Trophoblast cell (in vitro differentiated cells and primary cell): ENCODE results near the gene PNCK.

Source experiments
- DNase-seq, 2 donors: peaks; one replicate each; pipeline ENCODE4 v3.0.0-alpha.2; 2016
- H2AFZ ChIP-seq: 2 replicates; pipeline ENCODE4 v1.6.1; 2013; ENCODE audit warnings: low read length, moderate library complexity, mild to moderate bottlenecking; ENCODE audit not compliant: insufficient read depth, poor library complexity
- H2AK5ac ChIP-seq: 2 replicates; pipeline ENCODE4 v1.6.1; 2013; ENCODE audit warnings: mild to moderate bottlenecking, low read length
- H2BK120ac ChIP-seq: 2 replicates; pipeline ENCODE4 v1.6.1; 2013; ENCODE audit warnings: low read length, mild to moderate bottlenecking, moderate library complexity; ENCODE audit not compliant: insufficient read depth, poor library complexity
- H2BK12ac ChIP-seq: 2 replicates; pipeline ENCODE4 v1.6.1; 2013; ENCODE audit warnings: mild to moderate bottlenecking, low read length, moderate library complexity
- H2BK5ac ChIP-seq: 2 replicates; pipeline ENCODE4 v1.6.1; 2013; ENCODE audit warnings: low read length, low read depth, moderate library complexity, mild to moderate bottlenecking; ENCODE audit not compliant: poor library complexity
- H3K14ac ChIP-seq: 2 replicates; pipeline ENCODE4 v1.6.1; 2013; ENCODE audit warnings: mild to moderate bottlenecking, low read length
- H3K18ac ChIP-seq: 2 replicates; pipeline ENCODE4 v1.6.1; 2013; ENCODE audit warnings: mild to moderate bottlenecking, low read length
- H3K23ac ChIP-seq: 2 replicates; pipeline ENCODE4 v1.6.1; 2013; ENCODE audit warnings: low read length
- H3K27ac ChIP-seq: 2 replicates; pipeline ENCODE4 v1.5.1; 2013; ENCODE audit warnings: low read depth, mild to moderate bottlenecking, inconsistent platforms, low read length, moderate library complexity
- H3K27me3 ChIP-seq: 2 replicates; pipeline ENCODE4 v1.6.1; 2013; ENCODE audit warnings: inconsistent platforms, mild to moderate bottlenecking, low read length, moderate library complexity; ENCODE audit not compliant: insufficient read depth
- H3K36me3 ChIP-seq, 2 experiments: 1 replicate in 1 of 2; 2 replicates in 1 of 2; pipeline ENCODE4 v1.6.1; 2013; ENCODE audit warnings: low read length in 2 of 2, mild to moderate bottlenecking in 2 of 2, moderate library complexity in 1 of 2; ENCODE audit not compliant: insufficient read depth in 2 of 2, control insufficient read depth in 1 of 2
- H3K4ac ChIP-seq: 2 replicates; pipeline ENCODE4 v1.6.1; 2013; ENCODE audit warnings: low read depth, mild to moderate bottlenecking, low read length, moderate library complexity
- H3K4me1 ChIP-seq, 2 experiments: 1 replicate in 1 of 2; 2 replicates in 1 of 2; pipeline ENCODE4 v1.6.1; 2013; ENCODE audit warnings: low read length in 2 of 2, mild to moderate bottlenecking in 2 of 2, moderate library complexity in 1 of 2; ENCODE audit not compliant: insufficient read depth in 2 of 2, control insufficient read depth in 1 of 2
- H3K4me2 ChIP-seq: 2 replicates; pipeline ENCODE4 v1.6.1; 2013; ENCODE audit warnings: inconsistent platforms, mild to moderate bottlenecking, low read length, moderate library complexity
- H3K4me3 ChIP-seq: 2 replicates; pipeline ENCODE4 v1.5.1; 2013; ENCODE audit warnings: mild to moderate bottlenecking, low read depth, low read length, inconsistent platforms
- H3K79me1 ChIP-seq: one replicate; pipeline ENCODE4 v1.6.1; 2013; ENCODE audit warnings: low read length
- H3K79me2 ChIP-seq: 2 replicates; pipeline ENCODE4 v1.6.1; 2013; ENCODE audit warnings: low read length, mild to moderate bottlenecking; ENCODE audit not compliant: control insufficient read depth, insufficient read depth, poor library complexity
- H3K9ac ChIP-seq: 2 replicates; pipeline ENCODE4 v1.6.1; 2013; ENCODE audit warnings: mild to moderate bottlenecking, low read length
- H3K9me3 ChIP-seq: 2 replicates; pipeline ENCODE4 v1.6.1; 2013; ENCODE audit warnings: low read depth, mild to moderate bottlenecking, control low read depth, inconsistent platforms, low read length; ENCODE audit not compliant: insufficient read depth
- H4K12ac ChIP-seq: 2 replicates; pipeline ENCODE4 v1.6.1; 2013; ENCODE audit warnings: low read depth, mild to moderate bottlenecking, low read length, moderate library complexity
- H4K8ac ChIP-seq: 2 replicates; pipeline ENCODE4 v1.6.1; 2013; ENCODE audit warnings: low read depth, mild to moderate bottlenecking, low read length, moderate library complexity
- H4K91ac ChIP-seq: one replicate; pipeline ENCODE4 v1.6.1; 2013; ENCODE audit warnings: low read depth, mild to moderate bottlenecking, low read length, moderate library complexity
- WGBS: extraction: QIAGEN DNeasy Blood & Tissue Kit; methylation state at CpG from one replicate; pipeline ENCODE4 v1.1.7; 2013; ENCODE audit warnings: missing lambda C conversion rate; ENCODE audit not compliant: insufficient read length, insufficient coverage; ENCODE audit errors: extremely low coverage; 5-methylcytosine and 5-hydroxymethylcytosine counted together

The PNCK gene

DNA sequence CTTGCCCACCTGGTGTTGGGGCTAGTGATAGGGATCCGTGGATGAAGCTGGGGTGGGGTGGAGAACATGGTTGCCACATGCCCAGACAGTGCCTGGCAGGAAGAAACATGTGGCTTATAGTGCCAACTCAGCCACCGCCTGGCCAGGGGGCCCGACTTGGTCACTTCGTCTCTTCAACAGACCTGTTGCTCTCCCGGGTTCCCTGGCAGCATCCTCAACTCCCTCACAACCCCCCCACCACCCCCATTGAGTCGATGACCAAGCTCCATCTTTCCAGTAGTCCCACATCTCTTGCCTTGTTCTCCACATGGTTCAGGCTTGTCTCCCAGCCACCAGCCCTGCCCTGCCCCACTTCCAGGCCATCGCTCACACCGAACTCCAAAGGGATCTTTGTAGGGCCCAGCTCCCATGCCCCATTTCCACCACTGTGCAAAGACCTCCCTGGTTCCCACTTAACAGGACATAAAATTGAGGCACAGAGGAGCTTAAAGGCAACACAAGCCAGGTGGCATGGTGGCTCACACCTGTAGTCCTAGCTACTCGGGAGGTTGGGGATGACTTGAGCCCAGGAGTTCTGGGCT, 7.8 kb downstream of the PNCK start:
- Histone ChIP-seq H3K27me3 (no peaks in the 10 kb centered on the region), H3K79me1 (no peaks in the 10 kb centered on the region), H3K23ac (no peak overlapping the region), H3K4me2 (no peak overlapping the region), H3K9ac (no peak overlapping the region), H2BK12ac (no peak overlapping the region), H3K36me3 (no peaks in the 10 kb centered on the region), H2BK5ac (no peak overlapping the region), H3K4me1 (no peaks in the 10 kb centered on the region), H3K9me3 (no peaks in the 10 kb centered on the region), H3K14ac (no peak overlapping the region), H3K4ac (no peak overlapping the region), H2BK120ac (no peak overlapping the region), H3K4me3 (no peak overlapping the region), H4K8ac (no peak overlapping the region), H2AFZ (no peak overlapping the region), H3K79me2 (no peaks in the 10 kb centered on the region), H3K27ac (no peak overlapping the region), H4K91ac (no peak overlapping the region), H2AK5ac (no peak overlapping the region), H4K12ac (no peak overlapping the region), H3K18ac (no peak overlapping the region)
- DNase-seq, result no peak
- WGBS, result no CpG with 5 or more reads among the region's 9 CpGs

GRCh38 chrX:153662266-153662665, 11.3 kb downstream of the PNCK start:
- no CpG with 5 or more reads among the region's 31 CpGs for WGBS
- Histone ChIP-seq H3K4me1 (no peaks in the 10 kb centered on the region), H3K79me1 (no peaks in the 10 kb centered on the region), H3K36me3 (no peaks in the 10 kb centered on the region), H3K18ac (no peak overlapping the region), H3K14ac (no peak overlapping the region), H4K12ac (no peak overlapping the region), H2BK120ac (no peak overlapping the region), H3K4me3 (no peak overlapping the region), H3K23ac (no peak overlapping the region), H2BK5ac (no peak overlapping the region), H3K4me2 (no peak overlapping the region), H4K8ac (no peak overlapping the region), H4K91ac (no peak overlapping the region), H3K9me3 (no peaks in the 10 kb centered on the region), H3K79me2 (no peaks in the 10 kb centered on the region), H3K27ac (no peak overlapping the region), H2AFZ (no peak overlapping the region), H2BK12ac (no peak overlapping the region), H3K4ac (no peak overlapping the region), H3K9ac (no peak overlapping the region), H2AK5ac (no peak overlapping the region), H3K27me3 (no peaks in the 10 kb centered on the region)
- DNase-seq, result peak; percentile 56 to 70

- no peak overlapping the region for H3K9ac ChIP-seq
- no peak overlapping the region for H2AFZ ChIP-seq
- no peak overlapping the region for H2BK120ac ChIP-seq
- no peaks in the 10 kb centered on the region for H3K27me3 ChIP-seq
- H3K18ac ChIP-seq, result no peak overlapping the region
- H3K4me3 ChIP-seq, result no peak overlapping the region
- no peak overlapping the region for H2BK5ac ChIP-seq
- H2AK5ac ChIP-seq, result no peak overlapping the region
- H3K27ac ChIP-seq, result no peak overlapping the region
- H4K91ac ChIP-seq, result no peak overlapping the region
- H3K4me2 ChIP-seq, result no peak overlapping the region
- no peak overlapping the region for H3K14ac ChIP-seq
- H3K9me3 ChIP-seq, result no peaks in the 10 kb centered on the region
- no peaks in the 10 kb centered on the region for H3K79me1 ChIP-seq
- no CpG with 5 or more reads among the region's 3 CpGs for WGBS
- no peak overlapping the region for H2BK12ac ChIP-seq
- no peaks in the 10 kb centered on the region for H3K79me2 ChIP-seq
- DNase-seq, result no peak
- no peak overlapping the region for H3K4ac ChIP-seq
- H3K36me3 ChIP-seq, result no peaks in the 10 kb centered on the region
- H3K23ac ChIP-seq, result no peak overlapping the region
- no peaks in the 10 kb centered on the region for H3K4me1 ChIP-seq
- H4K12ac ChIP-seq, result no peak overlapping the region
- H4K8ac ChIP-seq, result no peak overlapping the region
Observed at GRCh38 chrX:153659268-153659667, 14.3 kb downstream of the PNCK start.

DNA sequence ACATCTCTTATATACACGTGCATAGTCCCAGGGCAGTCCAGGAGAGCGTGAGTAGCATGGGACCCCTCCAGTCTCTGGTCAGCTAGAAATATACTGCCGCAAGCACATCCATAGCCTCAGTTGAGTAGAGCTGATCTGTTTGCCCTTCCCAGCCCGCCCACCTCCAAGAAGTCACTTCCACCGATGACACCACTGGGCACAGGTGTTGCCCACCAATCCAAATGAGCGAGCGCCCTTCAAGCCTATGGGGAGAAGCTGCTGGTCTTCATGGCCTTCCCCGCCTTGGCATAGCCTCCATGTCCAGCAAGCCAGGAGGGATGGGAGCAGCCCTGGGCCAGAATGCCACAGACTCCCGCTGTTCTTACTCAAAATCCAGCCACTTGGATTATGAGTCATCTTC, 16.5 kb downstream of the PNCK start:
- H3K27me3 ChIP-seq, result no peaks in the 10 kb centered on the region
- H3K79me2 ChIP-seq, result no peaks in the 10 kb centered on the region
- no peak overlapping the region for H2BK5ac ChIP-seq
- H4K91ac ChIP-seq, result no peak overlapping the region
- no peak overlapping the region for H3K4ac ChIP-seq
- no peaks in the 10 kb centered on the region for H3K36me3 ChIP-seq
- H3K4me2 ChIP-seq, result no peak overlapping the region
- H2BK12ac ChIP-seq, result no peak overlapping the region
- no peak overlapping the region for H2AFZ ChIP-seq
- no peaks in the 10 kb centered on the region for H3K4me1 ChIP-seq
- no peaks in the 10 kb centered on the region for H3K79me1 ChIP-seq
- H2AK5ac ChIP-seq, result no peak overlapping the region
- WGBS, result no CpG with 5 or more reads among the region's 9 CpGs
- no peak overlapping the region for H3K18ac ChIP-seq
- DNase-seq, result no peak
- H4K12ac ChIP-seq, result no peak overlapping the region
- H3K14ac ChIP-seq, result no peak overlapping the region
- no peak overlapping the region for H3K27ac ChIP-seq
- no peak overlapping the region for H3K4me3 ChIP-seq
- no peak overlapping the region for H3K23ac ChIP-seq
- no peak overlapping the region for H3K9ac ChIP-seq
- no peaks in the 10 kb centered on the region for H3K9me3 ChIP-seq
- no peak overlapping the region for H2BK120ac ChIP-seq
- no peak overlapping the region for H4K8ac ChIP-seq
